ENCODE measurements around the gene ANXA9. TPM values are rescaled to one million over a fixed set of nuclear protein-coding genes. Genes with fewer than 3 reads are reported as not detected.

ANXA9 gene
- total and polyA plus RNA-seq, 2 of the 4 experiments (the other 2 are of a cell fraction), result 0.21 to 0.36 TPM

DNA sequence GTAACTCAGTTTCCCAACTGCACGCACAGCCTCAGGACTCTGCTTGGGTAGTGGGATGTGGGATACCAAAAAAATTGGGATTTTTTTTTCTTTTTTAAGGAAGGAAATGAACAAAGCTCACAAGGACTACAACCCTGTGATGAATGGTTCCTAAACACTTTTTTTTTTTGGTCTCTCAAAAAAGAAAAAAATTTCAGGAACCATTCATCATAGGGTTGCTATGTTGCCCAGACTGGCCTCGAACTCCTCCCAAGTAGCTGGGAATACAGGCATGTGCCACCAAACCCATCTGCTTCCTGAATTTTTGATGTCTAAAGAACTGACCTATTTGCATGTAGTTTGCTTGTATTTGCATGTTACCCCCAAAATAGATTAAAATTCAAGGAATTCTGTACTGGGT, 17.8 kb downstream of the ANXA9 start (continued):
- TF ChIP-seq ELK1 (IDR thresholded peaks at IDR 0.05; ENCODE audit: borderline replicate concordance, low read depth, low read length), result no peak

DNA sequence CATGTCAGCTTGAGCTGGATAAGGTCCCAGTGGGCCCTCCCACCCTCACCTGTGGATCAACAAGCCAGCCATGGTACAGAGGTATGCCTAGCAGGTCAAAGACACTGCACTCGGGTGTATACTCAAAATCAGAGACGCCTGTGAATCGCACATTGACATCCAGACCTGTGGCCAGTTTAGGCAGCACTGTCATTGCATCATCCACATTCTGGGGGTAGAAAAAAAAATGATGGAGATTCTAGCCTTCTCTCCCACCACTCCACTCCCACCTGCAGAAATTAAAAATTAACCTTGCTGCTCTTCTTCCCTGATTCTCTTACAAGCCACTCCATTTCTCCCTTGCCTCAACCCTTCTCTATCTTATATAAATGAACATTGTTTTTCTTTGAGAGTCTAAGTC, 18.3 kb downstream of the ANXA9 start:
- H3K9me1 ChIP-seq (ENCODE audit: insufficient read depth, low read length), result peaks cover 8% of the 10 kb centered on the region; the same call in 1 of the 2 replicates
- dilution Hi-C loops (cut with HindIII; ENCODE audit: low sequenced_read_pairs, unreplicated experiment) (no loop called here), intact Hi-C loops (cut with micrococcal nuclease) (loop anchor here (10.0 kb wide), 1 partner anchor 436 kb away; no protein-coding TSS in a partner anchor), in situ Hi-C loops (cut with MboI; ENCODE audit: low sequenced_read_pairs) (no loop called here)
- H3K4me2 ChIP-seq (ENCODE audit: low read depth, low read length), result no peak overlapping the region
- H3K56ac ChIP-seq (ENCODE audit: extremely low read depth, insufficient read depth, low read length), result no peak overlapping the region
- H2AFZ ChIP-seq (replicated peaks; ENCODE audit: low read length, poor library complexity), result no peak overlapping the region
- no peak overlapping the region for H4K5ac ChIP-seq (ENCODE audit: low read depth, low read length)
- no peak for ATAC-seq (ENCODE audit: low read depth)
- H3K23ac ChIP-seq (ENCODE audit: low read depth, low read length), result no peak overlapping the region
- POLR2A ChIA-PET (ENCODE audit: unreplicated experiment), result no interaction called here
- DNase-seq, result no peak
- no peak overlapping the region for H2AK9ac ChIP-seq (replicated peaks; ENCODE audit: low read depth, low read length, poor library complexity)
- peak overlapping the region; percentile 20; the same call in 1 of the 2 replicates for H4K91ac ChIP-seq (ENCODE audit: insufficient read depth, low read depth, low read length)
- H2BK15ac ChIP-seq (ENCODE audit: low read depth, low read length), result no peak overlapping the region
- no peak overlapping the region for H2BK5ac ChIP-seq (ENCODE audit: low read depth, low read length, poor library complexity, severe bottlenecking)
- peaks cover 6% of the 10 kb centered on the region for H3K4me1 ChIP-seq (ENCODE audit: control insufficient read depth, insufficient read depth, low read length)
- no TSS peak for BruUV-seq (replicated peaks)
- peak overlapping the region; percentile 8; the same call in 1 of the 2 replicates for H2BK120ac ChIP-seq (ENCODE audit: low read depth, low read length)
- no peak overlapping the region for H3K9ac ChIP-seq (ENCODE audit: low read depth, low read length)
- H3K27ac ChIP-seq (ENCODE audit: insufficient read depth, low read length), result no peak overlapping the region
- H3K79me1 ChIP-seq (ENCODE audit: low read depth in 1 of 2, low read length in 2 of 2), result peaks cover under 1 to 1% of the 10 kb centered on the region in 2 experiments; a peak in 3 of 4 replicates
- WGBS, 2 experiments (ENCODE audit: extremely low coverage in 2 of 2, insufficient read length in 1 of 2), result no CpG with 5 or more reads among the region's 3 CpGs
- no peaks in the 10 kb centered on the region for H3K27me3 ChIP-seq (ENCODE audit: control insufficient read depth, insufficient read depth, low read length)
- no peak overlapping the region for H3K4me3 ChIP-seq (ENCODE audit: insufficient read depth, low read depth, low read length)
- no peak overlapping the region for H3K14ac ChIP-seq (replicated peaks; ENCODE audit: low read depth, low read length)
- H4K8ac ChIP-seq (ENCODE audit: low read depth in 2 of 2, low read length in 2 of 2), result no peak overlapping the region
- no peak overlapping the region for H3K4ac ChIP-seq (ENCODE audit: low read depth, low read length)
- no peak overlapping the region for H3K18ac ChIP-seq (ENCODE audit: low read depth, low read length)
- CTCF ChIA-PET, result interaction anchor here (1.0 kb wide), 1 partner anchor 371 kb away, joined by 4 read pairs; the partner anchor contains the start of gene ENSA
- H3K9me3 ChIP-seq (ENCODE audit: control insufficient read depth, insufficient read depth, low read length), result no peaks in the 10 kb centered on the region
- 0 out of 2 replicates have a peak overlapping the region, but pooled peaks have one; percentile 43 for H2BK20ac ChIP-seq (ENCODE audit: low read depth, low read length)
- peaks cover 32% of the 10 kb centered on the region for H3K36me3 ChIP-seq (ENCODE audit: control insufficient read depth, insufficient read depth, low read length)
- no peak for TF ChIP-seq FOS (IDR thresholded peaks at IDR 0.05; ENCODE audit: low read depth, low read length)
- TF ChIP-seq CEBPB (IDR thresholded peaks at IDR 0.05; ENCODE audit: low read depth, low read length), result peak; percentile 43; the same call in 1 of the 2 replicates
- H4K20me1 ChIP-seq (ENCODE audit: insufficient read depth, low read length), result no peaks in the 10 kb centered on the region
- H2AK5ac ChIP-seq (ENCODE audit: low read depth, low read length), result peak overlapping the region; percentile 39; the same call in 1 of the 2 replicates

Data from IMR-90 (cell line).